ACHN (cell line): ENCODE measurements around the gene FBXL3.

ENCODE experiments used
- DNase-seq: peaks from one replicate; pipeline ENCODE4 v3.0.0-alpha.2; 2015
- in situ Hi-C: cut with HindIII; loops from 2 replicates; pipeline ENCODE4 v1.10.0; 2017; ENCODE audit warnings: low sequenced_read_pairs, low pct_ligation_motif_present, low pct_unique_long_range_greater_than_20kb

FBXL3 gene, protein sequence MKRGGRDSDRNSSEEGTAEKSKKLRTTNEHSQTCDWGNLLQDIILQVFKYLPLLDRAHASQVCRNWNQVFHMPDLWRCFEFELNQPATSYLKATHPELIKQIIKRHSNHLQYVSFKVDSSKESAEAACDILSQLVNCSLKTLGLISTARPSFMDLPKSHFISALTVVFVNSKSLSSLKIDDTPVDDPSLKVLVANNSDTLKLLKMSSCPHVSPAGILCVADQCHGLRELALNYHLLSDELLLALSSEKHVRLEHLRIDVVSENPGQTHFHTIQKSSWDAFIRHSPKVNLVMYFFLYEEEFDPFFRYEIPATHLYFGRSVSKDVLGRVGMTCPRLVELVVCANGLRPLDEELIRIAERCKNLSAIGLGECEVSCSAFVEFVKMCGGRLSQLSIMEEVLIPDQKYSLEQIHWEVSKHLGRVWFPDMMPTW

DNA sequence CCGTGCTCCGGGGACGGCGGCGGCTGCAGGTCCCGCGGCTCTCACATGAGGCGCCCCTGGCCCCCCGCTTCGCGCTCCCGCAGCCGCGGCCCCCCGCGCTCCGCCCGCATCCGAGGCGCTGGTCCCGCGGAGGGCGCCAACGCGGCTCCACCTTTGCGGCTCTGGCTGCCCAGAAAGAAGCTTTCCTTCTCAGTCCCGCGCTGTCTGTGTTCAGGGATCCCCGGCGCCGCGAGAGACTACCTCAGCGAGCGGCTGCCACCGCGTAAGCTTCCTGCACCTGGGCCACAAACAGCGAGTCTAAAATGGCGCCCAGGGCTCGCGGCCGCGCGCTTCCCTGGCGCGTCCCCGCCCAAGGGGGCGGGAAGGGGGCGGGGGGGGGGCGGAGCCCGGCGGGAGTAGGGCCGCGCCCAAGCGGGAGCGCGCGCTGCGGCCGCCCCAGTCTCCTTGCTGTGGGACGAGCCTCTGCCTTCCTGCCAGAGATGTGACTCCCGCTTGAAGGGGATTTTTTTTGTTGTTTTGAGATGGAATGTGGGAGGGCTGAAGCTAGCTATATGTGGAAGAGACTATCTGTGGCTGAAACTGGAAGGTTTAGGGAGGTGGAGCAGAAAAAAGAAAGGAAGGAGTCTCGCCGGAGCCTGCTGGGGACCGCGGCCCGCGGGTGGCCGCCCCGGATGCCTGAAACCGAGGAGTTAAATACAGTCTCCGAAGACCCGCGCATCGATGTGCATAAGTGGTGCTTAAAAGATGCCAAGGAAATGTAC lies at the start of gene FBXL3:
FBXL3 (minus strand) TSS at position 299 of the 761 bp plus-strand sequence. CDS start 5,299 bp downstream, outside the sequence.
- peak; percentile 84 for DNase-seq
- in situ Hi-C loops, result no loop called here

GRCh38 chr13:77067519-77067918 lies 40.6 kb upstream of the FBXL3 start:
- in situ Hi-C loops, result no loop called here
- DNase-seq, result no peak

- in situ Hi-C loops, result no loop called here
- DNase-seq, result no peak
Measured at GRCh38 chr13:77065461-77066147, 38.6 kb upstream of the FBXL3 start.

DNA sequence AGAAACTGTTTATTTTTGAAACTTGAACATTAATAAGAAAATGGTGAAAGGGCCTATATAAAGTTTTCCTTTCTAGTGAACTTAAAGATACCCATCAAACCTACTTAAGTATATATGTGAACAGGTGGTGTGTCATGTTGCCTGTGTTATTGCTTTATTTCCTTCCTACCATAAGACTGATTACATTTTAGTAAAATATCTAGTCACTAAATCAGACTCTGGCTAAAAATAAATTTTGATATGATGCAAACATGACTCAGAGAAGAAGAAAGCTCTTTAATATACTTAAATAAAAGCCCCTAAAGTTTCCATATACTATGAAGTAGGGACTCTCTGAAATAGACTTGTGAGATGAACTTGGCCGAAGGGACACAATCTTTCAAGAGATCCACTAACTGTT lies 35.1 kb upstream of the FBXL3 start:
- in situ Hi-C loops, result no loop called here
- DNase-seq, result no peak

GRCh38 chr13:77061362-77061761 lies 34.4 kb upstream of the FBXL3 start:
- in situ Hi-C loops, result no loop called here
- DNase-seq, result no peak

DNA sequence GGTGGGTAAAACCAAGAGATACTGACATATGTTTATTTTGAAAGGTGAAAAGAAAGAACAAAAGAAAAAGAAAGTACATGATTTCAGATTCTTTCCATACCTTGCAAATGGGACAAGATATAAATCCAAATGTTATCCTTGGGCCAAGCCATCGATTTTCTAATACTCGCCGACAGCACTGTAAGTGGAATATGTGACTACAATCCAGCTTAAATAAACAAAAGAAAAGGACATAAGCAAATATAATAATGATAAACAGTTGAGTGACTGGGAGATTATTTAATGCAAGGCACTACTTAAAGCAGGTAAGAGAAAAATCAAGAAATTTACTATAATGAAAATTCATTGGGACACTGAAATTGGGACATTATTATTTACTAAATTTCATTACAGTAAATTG lies 29.9 kb upstream of the FBXL3 start:
- in situ Hi-C loops, result no loop called here
- no peak for DNase-seq

DNA sequence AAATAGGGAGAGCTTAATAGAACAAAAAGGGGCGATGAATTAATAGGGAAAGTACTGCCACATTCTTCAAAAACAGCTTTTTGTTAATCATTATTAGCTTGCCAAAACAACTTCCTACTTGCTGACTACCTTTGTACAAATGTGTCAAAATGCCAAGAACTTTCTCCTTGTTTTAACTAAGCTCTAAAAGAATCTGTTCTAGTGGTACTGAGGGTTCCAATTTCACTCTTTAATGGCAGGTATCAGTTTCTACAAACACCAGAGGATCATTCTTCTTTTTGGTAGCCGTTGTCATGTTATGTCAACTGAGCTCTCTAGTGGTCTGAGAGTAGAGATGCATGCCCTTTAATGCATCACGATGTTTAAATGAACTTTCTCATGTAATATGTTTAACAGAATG lies 29.4 kb upstream of the FBXL3 start:
- in situ Hi-C loops, result no loop called here
- peak; percentile 7 for DNase-seq

GRCh38 chr13:77055158-77055557 lies 28.2 kb upstream of the FBXL3 start:
- in situ Hi-C loops, result no loop called here
- DNase-seq, result no peak

DNA sequence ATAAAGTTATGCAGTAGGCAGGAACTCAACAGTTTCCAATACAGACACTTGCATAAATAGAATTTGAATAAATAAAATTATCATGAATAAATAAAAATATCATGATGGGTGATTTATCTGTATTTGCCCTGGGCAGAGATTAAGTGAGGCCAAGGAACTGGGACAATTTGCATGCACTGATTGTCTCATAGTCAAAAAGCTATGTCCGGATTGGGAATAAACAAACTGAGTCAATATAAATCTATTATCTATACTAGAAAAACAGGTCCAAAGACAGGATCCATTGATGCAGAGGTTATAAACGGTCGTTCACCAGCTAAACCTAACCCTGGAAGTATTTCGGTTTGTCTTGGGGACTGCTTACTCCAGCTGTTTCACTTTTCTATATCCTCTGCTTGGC lies 26.2 kb upstream of the FBXL3 start:
- in situ Hi-C loops, result no loop called here

GRCh38 chr13:77048681-77049080 lies 21.7 kb upstream of the FBXL3 start:
- in situ Hi-C loops, result no loop called here
- DNase-seq, result no peak

More for the DNA sequence above, 26.2 kb upstream of the FBXL3 start:
- DNase-seq, result no peak

- in situ Hi-C loops, result no loop called here
- no peak for DNase-seq
Measured at GRCh38 chr13:77047649-77048343, 20.8 kb upstream of the FBXL3 start.

- no peak for DNase-seq
- in situ Hi-C loops, result no loop called here
Measured at GRCh38 chr13:77042566-77043177, 15.7 kb upstream of the FBXL3 start.

- in situ Hi-C loops, result no loop called here
- DNase-seq, result no peak
Measured at GRCh38 chr13:77040835-77041234, 13.9 kb upstream of the FBXL3 start.

GRCh38 chr13:77040076-77040475 lies 13.1 kb upstream of the FBXL3 start:
- no peak for DNase-seq
- in situ Hi-C loops, result no loop called here

GRCh38 chr13:77038907-77039480 lies 12.0 kb upstream of the FBXL3 start:
- no peak for DNase-seq
- in situ Hi-C loops, result no loop called here

DNA sequence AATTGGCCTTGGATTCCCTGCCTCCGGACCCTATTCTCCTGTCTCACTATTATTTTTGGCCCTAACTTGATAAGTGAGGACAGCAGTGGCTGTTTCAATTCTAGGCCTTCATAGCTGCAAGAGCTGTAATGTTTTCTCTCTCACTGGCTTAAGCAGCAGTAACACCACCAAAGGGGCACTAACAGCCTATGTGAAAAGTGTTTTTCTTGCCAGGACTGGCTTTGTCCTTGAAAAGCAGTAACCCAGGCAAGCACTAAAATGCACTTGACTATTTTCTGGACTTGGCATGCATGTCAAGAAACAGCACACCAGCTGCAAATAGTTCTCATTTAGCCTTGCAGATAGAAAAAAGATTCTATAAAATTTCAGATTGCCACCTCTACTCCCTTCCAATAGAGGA lies 9.3 kb upstream of the FBXL3 start:
- in situ Hi-C loops, result no loop called here
- no peak for DNase-seq

DNA sequence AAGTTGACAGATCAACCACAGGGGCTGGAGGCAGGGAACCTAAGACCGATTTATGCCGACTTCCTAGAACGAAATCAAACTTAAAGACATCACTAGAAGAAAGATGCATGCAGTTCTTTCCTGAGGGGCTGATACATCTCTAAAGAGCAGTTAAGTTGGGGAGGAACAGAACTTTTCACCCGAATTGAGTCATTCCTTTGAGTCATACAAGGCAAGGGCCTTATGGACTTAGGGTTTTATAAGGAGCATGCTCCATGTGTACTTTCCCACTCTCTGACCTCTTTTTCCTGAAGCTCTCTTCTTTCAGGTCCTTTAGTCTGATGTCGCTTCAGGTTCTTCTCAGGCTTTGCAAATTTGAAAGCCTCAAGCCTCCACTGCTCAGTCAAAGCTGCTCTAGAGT lies 7.9 kb upstream of the FBXL3 start:
- DNase-seq, result no peak
- in situ Hi-C loops, result no loop called here

DNA sequence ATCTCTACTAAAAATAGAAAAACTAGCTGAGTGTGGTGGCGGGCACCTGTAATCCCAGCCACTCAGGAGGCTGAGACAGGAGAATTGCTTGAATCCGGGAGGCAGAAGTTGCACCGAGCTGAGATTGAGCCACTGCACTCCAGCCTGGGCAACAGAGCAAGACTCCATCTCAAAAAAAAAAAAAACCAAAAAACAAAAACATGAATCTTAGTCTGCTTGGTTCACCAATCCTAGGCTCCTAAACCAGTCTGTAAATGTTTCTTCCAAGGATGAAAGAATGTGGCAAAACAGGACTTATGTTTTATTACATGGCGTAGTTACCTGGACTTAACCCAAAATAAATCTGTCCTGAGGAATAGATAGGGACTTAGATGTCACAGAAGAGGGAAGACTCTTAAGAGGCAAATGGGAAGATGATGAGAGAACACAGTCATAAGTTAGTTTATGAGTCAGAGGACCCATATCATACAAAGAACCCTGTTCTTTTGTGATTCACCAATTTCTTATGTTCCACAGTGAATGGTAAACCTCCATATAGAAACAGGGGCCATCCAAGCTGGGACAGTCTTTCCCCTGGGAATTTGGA lies 6.9 kb upstream of the FBXL3 start:
- in situ Hi-C loops, result no loop called here
- no peak for DNase-seq
